HG02840 (cell line): ENCODE results near the gene COPZ1.
"Not testable (repeated sequence)": the region's sequence is repeated elsewhere in the genome, so short reads cannot be mapped to it uniquely, and the experiment has no call there.

Source experiments
- ATAC-seq: cut with Tn5 transposase; IDR thresholded peaks from one replicate; pipeline ENCODE4 v1.9.1; 2021; ENCODE audit warnings: mild to moderate bottlenecking, moderate library complexity, moderate number of reproducible peaks; ENCODE audit not compliant: unreplicated experiment, low FRiP score

Gene COPZ1, protein sequence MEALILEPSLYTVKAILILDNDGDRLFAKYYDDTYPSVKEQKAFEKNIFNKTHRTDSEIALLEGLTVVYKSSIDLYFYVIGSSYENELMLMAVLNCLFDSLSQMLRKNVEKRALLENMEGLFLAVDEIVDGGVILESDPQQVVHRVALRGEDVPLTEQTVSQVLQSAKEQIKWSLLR

DNA sequence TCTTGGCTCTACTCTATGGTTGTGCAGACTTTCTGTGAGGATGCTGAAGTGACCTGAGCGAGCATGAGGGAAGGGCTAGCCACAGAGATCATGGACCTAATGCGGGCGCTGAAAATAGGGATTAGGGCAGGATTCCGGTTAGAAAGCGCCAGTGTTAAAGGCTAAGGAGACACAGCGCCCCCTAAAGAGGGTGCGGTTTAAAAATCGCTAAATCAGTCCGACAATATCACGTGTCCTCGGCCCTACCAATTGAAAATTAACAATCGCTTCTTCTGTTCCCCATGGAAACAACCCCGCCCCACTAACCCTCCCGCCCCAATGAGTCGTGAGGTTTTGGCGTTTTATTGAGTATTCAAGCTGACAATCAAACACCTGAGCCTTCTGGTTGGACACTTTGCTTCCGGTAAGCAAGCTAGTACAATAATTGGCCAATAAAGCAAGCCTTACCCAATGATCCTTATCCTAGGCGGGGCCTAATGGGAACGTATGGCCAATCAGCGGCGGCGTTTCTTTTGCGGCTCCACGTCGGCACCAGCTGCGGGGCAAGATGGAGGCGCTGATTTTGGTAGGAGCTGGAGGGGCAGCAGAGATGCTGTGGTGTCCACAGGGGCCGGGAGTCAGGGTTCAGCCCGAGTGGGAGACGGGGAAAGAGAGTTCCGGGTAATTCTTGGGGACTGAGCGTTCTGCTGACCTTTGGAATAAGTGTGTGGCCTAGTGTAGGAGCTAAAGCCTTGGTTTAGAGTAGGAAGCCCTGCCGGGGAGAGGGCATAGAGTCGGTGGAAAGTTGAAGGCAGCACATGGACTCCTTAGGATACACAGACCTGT is at the start of gene COPZ1:
TSS of gene COPZ1 (plus strand) at position 515 of the 825 bp plus-strand sequence. CDS start at position 548, 33 bp downstream.
- peak; percentile 99 for ATAC-seq

DNA sequence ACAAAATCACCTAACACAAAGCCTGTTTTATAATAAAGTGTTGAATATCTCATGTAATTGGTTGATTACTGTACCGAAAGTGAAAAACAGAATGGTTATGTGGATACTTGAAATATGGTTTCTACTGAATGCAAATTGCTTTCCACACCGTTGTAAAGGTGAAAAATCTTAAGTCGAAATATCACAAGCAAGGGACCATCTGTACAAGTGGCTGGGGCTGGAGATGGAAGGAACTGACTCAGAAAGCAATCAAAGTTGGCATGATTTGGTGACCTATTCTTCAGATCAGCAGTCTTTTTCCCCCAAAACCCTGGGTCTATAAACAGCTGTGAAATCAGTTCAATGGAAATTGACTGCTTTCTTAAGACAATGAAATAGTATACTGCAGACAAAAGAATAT is 48.6 kb upstream of the COPZ1 start:
- no peak for ATAC-seq

DNA sequence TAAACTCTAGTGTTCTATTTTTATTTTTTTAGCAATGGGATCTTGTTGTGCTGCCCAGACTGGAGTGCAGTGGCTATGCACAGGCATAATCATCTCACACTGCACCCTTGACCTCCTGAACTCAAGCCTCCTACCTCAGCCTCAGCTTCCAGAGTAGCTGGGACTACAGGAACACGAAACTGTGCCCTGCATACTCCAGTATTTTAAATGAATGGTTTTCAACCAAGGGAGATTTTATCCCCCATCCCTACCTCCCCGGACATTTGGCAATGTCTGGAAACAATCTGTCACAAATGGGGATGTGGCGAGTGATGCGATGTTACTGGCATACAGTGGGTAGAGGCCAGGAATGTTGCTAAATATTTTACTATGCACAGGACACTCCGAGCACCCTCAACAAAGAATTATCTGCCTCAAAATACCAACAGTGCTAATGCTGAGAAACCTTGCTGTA is 47.1 kb upstream of the COPZ1 start:
- no peak for ATAC-seq

DNA sequence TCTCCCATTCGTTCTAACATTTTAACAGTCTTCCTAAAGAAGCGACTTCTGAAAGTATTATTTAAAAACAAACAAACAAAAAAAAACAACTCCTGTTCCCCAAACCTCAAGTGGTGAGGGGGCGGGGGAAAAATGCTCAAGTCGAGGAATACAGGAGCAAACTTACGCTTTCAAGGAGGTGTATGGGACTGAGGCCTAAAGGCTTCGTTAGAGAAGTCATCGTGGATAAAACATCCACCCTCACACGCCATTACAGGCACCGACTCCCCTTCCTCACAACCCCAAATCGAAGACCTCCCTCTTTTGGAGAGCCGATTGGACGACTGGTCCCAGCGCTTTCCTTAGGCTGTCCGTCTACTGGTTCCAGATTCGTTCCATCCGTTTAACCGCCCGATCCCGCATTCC is 45.7 kb upstream of the COPZ1 start:
- no peak for ATAC-seq

DNA sequence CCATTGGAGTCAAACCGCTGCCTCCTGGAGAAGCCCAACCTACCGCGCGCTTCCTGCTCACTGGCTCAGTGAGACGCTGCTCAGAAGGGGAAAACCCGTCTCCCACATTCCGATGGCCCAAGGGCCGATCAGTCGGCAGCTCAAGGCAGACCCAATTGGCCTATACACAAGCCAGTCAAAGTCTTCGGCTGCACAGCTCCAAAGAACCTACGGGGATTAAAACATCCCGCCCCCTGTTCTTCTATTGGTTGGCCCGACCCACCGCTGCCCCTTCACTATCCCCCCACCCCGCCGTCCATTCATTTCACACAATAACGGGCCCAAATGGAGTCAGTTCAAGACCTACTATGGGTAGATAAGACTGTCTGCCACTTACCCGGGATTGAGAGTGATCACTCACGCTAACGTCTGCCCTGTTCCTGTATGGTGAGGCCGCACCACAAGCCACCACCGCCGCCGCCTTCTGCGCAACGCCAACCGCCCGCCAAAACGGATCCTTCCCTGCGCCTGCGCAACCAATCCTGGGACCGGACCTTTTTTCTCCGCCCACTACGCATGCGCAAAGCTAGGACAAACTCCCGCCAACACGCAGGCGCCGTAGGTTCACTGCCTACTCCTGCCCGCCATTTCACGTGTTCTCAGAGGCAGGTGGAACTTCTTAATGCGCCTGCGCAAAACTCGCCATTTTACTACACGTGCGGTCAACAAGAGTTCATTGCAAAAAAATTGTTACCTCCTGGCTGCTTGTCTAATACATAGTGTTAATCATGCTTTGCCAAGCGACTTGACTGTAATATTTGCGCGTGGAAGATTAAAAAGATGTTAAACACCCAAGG is 45.1 kb upstream of the COPZ1 start, which contains the start of gene CBX5:
TSS of gene CBX5 (minus strand) at position 491 of the 836 bp plus-strand sequence. CDS start 22,472 bp downstream, outside the sequence.
- ATAC-seq: peak; percentile 60

DNA sequence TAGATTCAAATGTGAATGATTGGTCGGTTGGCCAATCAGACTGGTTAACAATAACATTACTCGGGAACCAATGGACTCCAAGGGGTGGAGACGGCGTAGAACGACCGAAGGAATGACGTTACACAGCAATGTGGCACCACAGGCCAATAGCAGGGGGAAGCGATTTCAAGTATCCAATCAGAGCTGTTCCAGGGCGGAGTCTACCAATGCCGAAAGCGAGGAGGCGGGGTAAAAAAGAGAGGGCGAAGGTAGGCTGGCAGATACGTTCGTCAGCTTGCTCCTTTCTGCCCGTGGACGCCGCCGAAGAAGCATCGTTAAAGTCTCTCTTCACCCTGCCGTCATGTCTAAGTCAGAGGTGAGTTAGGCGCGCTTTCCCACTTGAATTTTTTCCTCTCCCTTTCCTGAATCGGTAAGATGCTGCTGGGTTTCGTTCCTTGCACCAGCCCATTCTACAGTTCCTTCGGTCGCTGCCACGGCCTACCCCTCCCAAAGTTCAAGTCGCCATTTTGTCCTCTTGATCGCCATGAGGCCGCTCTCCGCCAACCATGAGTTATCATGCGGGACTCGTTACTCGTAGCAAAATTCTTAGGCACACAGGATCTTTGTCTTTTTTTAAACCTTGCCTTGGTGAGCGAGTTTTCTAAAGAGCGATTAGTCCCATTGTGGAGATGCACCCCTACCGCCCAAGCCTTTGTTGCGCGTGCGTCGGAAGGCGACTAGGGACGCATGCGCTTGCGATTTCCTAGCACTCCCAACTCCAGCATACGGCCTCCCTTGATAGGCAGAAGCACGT is 44.3 kb upstream of the COPZ1 start, which contains the start of gene HNRNPA1:
TSS of gene HNRNPA1 (plus strand) at position 259 of the 793 bp plus-strand sequence. CDS start at position 341, 82 bp downstream.
- ATAC-seq: peak; percentile 89

DNA sequence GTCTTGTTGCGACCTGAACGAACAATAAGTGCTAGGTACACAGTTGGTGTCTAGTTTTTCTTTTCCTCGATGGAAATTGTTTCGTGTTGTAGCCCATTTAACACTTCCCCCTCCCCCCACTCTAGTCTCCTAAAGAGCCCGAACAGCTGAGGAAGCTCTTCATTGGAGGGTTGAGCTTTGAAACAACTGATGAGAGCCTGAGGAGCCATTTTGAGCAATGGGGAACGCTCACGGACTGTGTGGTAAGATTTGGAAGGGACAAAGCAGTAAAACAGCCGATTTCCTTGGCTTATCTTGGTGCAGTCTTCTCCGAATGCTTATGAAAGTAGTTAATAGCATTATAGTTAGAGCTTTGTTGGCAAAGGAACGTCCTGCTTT is 43.7 kb upstream of the COPZ1 start:
- not testable (repeated sequence) for ATAC-seq

DNA sequence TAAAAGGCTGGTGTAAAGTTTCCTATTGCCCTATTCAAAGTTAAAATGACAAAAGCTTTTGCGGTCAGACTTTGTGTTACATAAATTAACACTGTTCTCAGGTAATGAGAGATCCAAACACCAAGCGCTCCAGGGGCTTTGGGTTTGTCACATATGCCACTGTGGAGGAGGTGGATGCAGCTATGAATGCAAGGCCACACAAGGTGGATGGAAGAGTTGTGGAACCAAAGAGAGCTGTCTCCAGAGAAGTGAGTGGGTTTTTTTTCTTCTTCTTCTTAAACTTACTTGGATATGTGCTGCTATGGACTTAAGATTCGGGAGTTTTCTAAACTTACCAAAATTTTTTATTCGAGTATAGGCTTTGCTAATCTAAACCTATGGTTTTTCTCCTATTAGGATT is 43.2 kb upstream of the COPZ1 start:
- not testable (repeated sequence) for ATAC-seq

DNA sequence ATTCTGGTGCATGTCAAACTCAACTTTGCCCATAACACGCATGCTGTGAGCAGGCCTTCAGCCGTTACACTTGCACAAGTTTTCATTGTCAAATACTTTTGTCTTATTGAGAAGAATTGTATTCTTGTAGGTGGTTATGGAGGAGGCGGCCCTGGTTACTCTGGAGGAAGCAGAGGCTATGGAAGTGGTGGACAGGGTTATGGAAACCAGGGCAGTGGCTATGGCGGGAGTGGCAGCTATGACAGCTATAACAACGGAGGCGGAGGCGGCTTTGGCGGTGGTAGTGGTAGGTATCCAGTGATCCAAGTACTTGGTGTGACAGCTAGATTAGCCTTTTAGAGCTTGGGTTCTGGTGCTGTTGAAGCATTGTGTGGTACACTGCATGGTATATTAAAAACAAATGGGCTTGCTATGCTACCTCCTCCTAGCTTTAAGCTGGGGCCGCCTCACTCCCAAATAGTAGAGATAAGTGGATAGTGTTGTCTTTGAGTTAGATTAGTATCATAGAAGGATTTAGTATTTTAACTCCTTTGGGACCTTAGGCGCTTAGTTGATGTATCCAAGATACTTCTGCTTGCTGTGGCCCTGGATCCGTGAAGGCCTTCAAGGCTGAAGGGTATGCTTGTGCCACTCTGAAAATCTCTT is 41.9 kb upstream of the COPZ1 start:
- ATAC-seq: no peak

DNA sequence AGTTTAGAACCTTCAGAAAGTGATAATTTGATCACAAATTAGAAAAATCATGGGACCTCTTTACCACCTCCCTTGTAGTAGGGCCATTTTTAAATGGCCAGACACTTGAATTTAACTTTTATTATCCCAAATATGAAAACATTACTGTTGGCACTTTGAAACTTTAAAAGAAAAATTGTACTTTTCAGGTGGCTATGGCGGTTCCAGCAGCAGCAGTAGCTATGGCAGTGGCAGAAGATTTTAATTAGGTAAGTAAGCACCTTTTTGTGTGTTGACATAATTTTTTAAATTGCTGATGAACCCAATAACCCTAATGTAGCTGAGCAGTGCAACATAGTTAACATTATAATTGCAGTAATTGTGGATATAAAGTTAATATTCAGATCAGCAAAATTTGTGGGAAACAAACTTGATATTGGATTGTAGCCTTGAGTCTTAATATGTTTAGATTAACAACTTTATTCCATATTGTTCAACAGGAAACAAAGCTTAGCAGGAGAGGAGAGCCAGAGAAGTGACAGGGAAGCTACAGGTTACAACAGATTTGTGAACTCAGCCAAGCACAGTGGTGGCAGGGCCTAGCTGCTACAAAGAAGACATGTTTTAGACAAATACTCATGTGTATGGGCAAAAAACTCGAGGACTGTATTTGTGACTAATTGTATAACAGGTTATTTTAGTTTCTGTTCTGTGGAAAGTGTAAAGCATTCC is 40.7 kb upstream of the COPZ1 start:
- not testable (repeated sequence) for ATAC-seq

DNA sequence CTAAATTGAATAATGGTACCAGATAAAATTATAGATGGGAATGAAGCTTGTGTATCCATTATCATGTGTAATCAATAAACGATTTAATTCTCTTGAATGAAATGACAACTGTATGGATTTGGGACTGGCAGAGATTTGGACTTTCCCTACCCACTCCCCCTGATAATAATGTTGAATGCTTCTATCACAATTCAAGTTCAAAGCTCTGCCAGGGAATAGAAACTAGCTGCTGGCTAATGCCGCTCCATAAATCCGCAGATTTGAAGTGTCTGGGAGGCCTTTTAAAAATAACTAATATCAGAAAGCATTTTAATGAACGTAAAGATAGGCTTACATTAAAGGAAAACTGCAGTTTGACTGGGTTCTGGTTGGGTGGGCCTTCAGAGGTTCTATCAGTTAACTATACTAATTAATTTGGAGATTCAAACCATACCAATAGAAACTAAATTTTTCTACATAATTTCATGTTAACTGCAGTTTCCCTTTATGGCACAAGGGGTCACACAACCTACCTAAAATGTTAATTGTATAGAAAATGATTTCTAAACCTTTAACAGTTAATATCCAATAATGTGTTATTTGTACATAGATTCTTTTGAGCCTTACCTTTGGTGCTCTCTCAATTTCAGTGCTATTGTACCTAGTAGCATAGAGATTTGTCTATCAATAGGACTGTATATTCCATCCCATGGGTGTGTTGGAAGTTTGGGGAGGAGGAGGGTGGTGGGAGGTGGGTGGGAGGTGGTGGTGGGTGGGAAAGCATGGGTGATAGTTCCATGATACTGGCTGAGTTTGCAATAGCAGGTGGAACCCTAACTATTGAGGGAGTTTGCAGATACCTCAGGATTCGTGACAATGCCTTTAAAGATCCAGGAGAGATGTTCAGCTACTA is 39.5 kb upstream of the COPZ1 start:
- no peak for ATAC-seq

DNA sequence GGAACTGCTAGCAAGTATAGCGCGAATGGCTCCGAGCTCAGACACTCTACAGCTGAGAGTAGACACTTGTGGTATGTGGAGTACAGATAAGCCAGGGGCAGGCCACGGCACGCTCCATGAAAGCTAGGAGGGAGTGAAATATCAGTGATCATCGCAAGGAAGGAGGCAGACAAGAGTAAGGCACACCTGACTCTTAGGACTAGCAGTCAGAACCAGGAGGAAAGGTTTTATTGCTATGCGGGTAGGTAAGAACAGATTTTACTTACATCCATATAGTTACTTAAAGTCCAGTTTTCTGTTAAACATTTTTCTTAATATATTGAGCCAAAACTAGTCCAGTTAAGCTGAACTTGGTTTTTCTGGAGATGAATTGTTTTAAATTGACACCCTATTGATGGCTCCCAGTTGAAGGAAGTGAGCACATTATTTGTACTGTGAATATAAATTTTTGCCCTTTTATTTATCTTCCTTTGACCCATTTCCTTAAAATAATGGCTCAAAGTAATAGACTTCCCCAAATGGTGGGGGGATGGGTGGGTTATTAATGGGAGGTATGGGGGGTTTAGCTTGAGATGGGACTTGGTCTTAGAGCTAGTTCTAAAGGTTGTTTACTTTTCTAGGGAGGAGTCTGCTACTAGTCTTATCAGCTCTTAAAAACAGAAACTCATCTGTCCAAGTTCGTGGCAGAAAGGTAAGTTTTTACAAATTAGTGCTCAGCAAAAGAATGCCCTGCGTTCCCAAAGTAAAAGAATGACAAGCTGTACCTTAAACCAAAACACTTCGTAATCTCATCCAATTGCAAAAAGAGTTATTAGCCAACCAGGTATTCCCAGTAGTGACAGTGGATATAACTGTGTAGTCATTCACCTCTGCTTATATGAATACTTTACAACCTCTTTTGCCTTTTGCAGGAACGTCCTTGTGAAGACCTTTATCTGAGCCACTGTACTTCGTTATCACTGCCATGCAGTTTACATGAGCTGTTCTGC is 38.6 kb upstream of the COPZ1 start:
- ATAC-seq: no peak

DNA sequence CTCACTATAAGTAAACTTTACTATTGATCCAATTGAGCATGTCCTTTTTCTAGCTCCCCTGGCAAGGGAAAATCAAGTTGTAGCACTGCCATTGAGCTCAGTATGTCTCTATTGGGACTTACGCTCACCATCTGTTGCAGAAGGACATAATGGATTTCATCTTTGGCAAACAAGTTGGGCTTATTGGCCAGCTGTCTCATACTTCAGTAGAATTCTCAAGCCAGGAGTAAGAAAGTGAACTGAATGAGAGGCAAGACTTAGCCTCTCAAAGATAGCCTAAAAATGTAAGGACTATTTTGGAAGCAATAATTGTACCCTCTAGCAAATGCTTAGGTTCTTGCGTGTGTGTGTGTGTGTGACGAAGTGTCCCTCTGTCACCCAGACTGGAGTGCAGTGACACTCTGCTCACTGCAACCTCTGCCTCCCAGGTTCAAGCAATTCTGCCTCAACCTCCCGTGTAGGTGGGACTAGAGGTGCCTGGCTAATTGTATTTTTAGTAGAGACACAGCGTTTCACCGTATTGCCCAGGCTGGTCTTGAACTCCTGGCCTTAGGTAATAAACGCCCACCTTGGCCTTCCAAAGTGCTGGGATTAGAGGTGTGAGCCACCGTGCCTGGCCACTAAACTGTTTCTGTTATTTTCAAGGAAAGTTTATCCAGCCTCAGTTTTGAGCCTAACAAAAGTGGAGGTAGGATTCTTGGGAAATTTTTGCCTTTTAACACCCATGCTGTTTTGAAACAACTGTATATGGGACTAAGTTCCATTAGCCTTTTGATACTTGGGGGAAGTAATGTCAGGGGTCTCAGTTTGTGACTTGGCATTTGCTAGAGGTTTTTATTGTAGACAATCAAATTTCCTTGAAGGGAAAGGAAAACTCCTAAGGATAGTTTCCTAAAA is 37.4 kb upstream of the COPZ1 start:
- no peak for ATAC-seq

DNA sequence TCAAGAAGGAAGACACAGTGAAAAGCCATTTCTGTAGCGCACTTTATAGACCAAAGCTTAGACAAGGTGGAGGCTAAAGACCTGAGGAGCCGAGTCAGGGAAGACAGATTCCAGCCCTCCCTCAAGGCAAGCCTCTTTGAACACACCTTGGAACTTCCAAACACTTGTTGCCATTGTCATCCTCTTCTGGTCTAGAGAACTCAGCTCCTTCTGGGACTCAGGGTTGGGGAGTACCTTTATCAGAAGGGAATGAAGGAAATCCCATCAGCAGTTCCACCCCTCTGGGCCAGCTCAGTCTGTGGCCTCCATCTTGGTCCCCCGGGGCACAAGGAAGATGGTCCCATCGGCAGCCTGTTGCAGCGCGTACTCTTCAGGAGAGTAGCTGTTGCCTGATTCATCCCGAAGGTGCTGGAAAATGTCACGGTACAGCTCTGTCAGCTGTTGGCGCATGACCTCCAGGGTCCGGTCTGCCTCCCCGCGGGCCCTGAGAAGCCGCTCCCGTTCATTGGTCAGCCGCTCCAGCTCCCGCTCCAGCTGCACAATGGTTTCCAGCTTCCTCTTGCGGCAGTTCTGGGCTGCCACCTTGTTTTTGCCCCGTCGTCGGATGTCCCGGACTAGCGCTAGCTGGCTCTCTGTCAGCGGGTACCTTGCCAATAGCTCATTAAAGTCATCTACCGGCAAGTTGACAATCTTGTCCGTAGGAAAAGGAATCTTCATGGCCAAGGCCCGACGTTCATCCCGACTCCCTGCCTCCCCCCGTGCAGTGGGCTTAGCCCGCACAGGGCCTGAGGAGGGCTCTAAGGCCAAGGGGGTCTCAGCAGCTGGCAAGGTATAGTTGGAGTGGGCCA is 32.6 kb upstream of the COPZ1 start:
- ATAC-seq: no peak

DNA sequence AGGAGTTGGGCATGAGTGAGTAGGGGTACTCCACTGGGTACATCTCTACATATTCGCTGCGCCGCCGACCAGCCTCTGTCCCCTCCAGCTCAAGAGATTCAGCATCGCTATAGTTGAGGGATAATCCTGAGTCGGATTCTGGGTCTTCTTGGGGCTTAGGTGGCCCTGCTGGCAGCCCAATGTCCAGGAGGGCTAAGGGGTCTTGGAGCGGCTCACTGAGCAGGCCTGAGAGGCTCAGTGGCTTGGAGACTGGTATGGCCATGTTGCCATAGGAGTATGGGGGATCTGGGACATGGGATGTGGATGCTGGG is 32.0 kb upstream of the COPZ1 start:
- no peak for ATAC-seq
